ENCODE results near the gene TMEM253. TPM values are rescaled to one million over a fixed set of nuclear protein-coding genes. Genes with fewer than 3 reads are reported as not detected.

Gene TMEM253
- total and polyA plus RNA-seq, 2 donors (not counting 1 experiment from before 2014, with no cell fraction given): 0.11 TPM; not detected in 1

DNA sequence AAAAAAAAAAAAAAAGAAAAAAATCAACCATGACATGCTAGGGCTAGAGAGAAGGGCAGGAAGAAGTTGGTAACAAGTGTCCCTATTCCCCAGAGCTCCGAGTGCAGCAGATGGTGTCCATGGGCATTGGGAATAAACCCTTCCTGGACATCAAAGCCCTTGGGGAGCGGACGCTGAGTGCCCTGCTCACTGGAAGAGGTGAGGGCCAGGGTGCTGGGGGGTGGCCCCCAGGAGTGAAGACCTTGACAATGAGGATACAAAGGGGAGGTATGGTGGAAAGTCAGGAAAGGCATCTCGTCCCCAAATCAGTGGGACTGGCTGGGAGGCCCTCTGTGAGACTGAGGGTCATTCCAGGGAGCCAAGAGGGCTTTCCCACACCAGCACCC, 14.0 kb upstream of the TMEM253 start:
- Histone ChIP-seq H3K9ac (ENCODE audit: insufficient read depth, low read length) (peak overlapping the region; percentile 43), H3K36me3 (ENCODE audit: control insufficient read depth, insufficient read depth, low read length) (peaks cover 12% of the 10 kb centered on the region), H2AFZ (ENCODE audit: low read length) (no peak overlapping the region), H3K4me2 (ENCODE audit: extremely low read depth, insufficient read depth, low read length) (no peak overlapping the region), H4K20me1 (ENCODE audit: control insufficient read depth, extremely low read depth, insufficient read depth, low read length) (no peaks in the 10 kb centered on the region), H3K79me2 (ENCODE audit: control insufficient read depth, insufficient read depth, low read length) (no peaks in the 10 kb centered on the region), H3K27me3 (ENCODE audit: control insufficient read depth, insufficient read depth, low read length) (no peaks in the 10 kb centered on the region), H3K9me3 (ENCODE audit: control insufficient read depth, insufficient read depth, low read depth, low read length) (no peaks in the 10 kb centered on the region), H3K4me3 (replicated peaks in 1 of 4; ENCODE audit: control extremely low read depth in 1 of 4, insufficient read depth in 1 of 4, low read depth in 3 of 4, low read length in 4 of 4) (no peak overlapping the region), H3K27ac (ENCODE audit: insufficient read depth, low read length) (peak overlapping the region; percentile 93), H3K4me1 (ENCODE audit: control insufficient read depth, extremely low read depth, insufficient read depth, low read length) (peaks cover 11% of the 10 kb centered on the region)
- TF ChIP-seq, protein P1, sequence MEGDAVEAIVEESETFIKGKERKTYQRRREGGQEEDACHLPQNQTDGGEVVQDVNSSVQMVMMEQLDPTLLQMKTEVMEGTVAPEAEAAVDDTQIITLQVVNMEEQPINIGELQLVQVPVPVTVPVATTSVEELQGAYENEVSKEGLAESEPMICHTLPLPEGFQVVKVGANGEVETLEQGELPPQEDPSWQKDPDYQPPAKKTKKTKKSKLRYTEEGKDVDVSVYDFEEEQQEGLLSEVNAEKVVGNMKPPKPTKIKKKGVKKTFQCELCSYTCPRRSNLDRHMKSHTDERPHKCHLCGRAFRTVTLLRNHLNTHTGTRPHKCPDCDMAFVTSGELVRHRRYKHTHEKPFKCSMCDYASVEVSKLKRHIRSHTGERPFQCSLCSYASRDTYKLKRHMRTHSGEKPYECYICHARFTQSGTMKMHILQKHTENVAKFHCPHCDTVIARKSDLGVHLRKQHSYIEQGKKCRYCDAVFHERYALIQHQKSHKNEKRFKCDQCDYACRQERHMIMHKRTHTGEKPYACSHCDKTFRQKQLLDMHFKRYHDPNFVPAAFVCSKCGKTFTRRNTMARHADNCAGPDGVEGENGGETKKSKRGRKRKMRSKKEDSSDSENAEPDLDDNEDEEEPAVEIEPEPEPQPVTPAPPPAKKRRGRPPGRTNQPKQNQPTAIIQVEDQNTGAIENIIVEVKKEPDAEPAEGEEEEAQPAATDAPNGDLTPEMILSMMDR (conservative IDR thresholded peaks at IDR 0.05 in 1 of 2, IDR thresholded peaks at IDR 0.05 in 1 of 2; ENCODE audit: low read depth in 1 of 2, low read length in 2 of 2): no peak
- no peak for TF ChIP-seq EZH2 (IDR thresholded peaks at IDR 0.05; ENCODE audit: low read length, missing control alignments)
- DNase-seq (ENCODE audit: low read depth in 2 of 2): no peak

DNA sequence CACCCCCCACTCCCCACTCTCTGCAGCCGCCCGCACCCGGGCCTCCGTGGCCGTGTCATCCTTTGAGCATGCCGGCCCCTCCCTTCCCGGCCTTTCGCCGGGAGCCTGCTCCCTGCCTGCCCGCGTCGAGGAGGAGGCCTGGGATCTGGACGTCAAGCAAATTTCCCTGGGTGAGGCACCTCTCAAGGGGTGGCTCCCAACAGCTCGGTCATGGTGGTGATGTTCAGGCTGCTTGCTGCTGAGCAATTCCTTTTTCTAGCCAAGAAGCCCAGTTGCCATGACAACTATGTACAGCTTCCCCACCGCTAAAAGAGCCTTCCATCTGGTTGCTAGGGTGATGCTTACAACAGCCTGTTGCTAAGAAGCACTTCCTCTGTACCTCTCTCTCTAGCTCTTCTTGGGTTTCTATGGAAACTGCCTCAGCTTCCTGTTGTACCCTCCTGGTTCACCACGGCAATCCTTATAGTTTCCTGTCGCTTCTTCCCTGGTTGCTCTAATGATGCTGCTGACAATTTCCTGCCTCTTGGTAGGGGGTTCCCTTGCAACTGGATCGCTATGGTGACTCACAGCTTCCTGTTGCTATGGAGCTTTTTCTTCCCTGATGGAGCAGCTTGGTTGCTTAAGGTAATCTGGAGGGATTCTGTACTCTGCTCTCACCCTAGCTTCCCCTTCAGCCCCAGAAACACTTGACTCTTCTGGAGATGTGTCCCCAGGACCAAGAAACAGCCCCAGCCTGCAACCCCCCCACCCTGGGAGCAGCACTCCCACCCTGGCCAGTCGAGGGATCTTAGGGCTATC, 13.4 kb upstream of the TMEM253 start:
- H3K9ac ChIP-seq (ENCODE audit: insufficient read depth, low read length): peak overlapping the region; percentile 43
- DNase-seq (ENCODE audit: low read depth in 2 of 2): peak; percentile 94 to 96
- H3K4me1 ChIP-seq (ENCODE audit: control insufficient read depth, extremely low read depth, insufficient read depth, low read length): peaks cover 11% of the 10 kb centered on the region
- no peak overlapping the region for H2AFZ ChIP-seq (ENCODE audit: low read length)
- no peaks in the 10 kb centered on the region for H3K79me2 ChIP-seq (ENCODE audit: control insufficient read depth, insufficient read depth, low read length)
- no peak for TF ChIP-seq EZH2 (IDR thresholded peaks at IDR 0.05; ENCODE audit: low read length, missing control alignments)
- TF ChIP-seq, protein P1 (conservative IDR thresholded peaks at IDR 0.05 in 1 of 2, IDR thresholded peaks at IDR 0.05 in 1 of 2; ENCODE audit: low read depth in 1 of 2, low read length in 2 of 2): no peak
- H3K27me3 ChIP-seq (ENCODE audit: control insufficient read depth, insufficient read depth, low read length): no peaks in the 10 kb centered on the region
- H4K20me1 ChIP-seq (ENCODE audit: control insufficient read depth, extremely low read depth, insufficient read depth, low read length): no peaks in the 10 kb centered on the region
- no peak overlapping the region for H3K4me3 ChIP-seq (replicated peaks in 1 of 4; ENCODE audit: control extremely low read depth in 1 of 4, insufficient read depth in 1 of 4, low read depth in 3 of 4, low read length in 4 of 4)
- H3K4me2 ChIP-seq (ENCODE audit: extremely low read depth, insufficient read depth, low read length): no peak overlapping the region
- H3K27ac ChIP-seq (ENCODE audit: insufficient read depth, low read length): peak overlapping the region; percentile 93
- no peaks in the 10 kb centered on the region for H3K9me3 ChIP-seq (ENCODE audit: control insufficient read depth, insufficient read depth, low read depth, low read length)
- H3K36me3 ChIP-seq (ENCODE audit: control insufficient read depth, insufficient read depth, low read length): peaks cover 11% of the 10 kb centered on the region

DNA sequence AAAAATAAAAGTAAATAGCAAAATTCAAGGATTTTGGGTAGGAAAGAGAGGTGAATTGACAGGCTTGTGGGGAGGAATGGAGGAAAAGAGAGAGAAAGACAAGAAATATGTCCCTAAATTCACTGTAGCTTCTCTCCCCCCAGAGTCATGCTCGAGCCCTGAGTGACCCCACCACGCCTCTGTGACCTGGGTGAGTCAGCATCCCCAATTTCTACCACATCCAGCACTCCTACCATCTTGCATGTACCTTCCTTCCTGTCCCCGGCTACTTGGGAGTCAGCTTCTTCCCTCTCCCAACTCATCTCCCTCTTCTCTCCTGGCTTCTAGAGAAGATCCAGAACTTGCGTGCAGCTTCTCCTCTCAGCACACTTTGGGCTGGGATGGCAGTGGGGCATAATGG, 12.2 kb upstream of the TMEM253 start:
- peaks cover 11% of the 10 kb centered on the region for H3K4me1 ChIP-seq (ENCODE audit: control insufficient read depth, extremely low read depth, insufficient read depth, low read length)
- H3K79me2 ChIP-seq (ENCODE audit: control insufficient read depth, insufficient read depth, low read length): no peaks in the 10 kb centered on the region
- H3K9me3 ChIP-seq (ENCODE audit: control insufficient read depth, insufficient read depth, low read depth, low read length): no peaks in the 10 kb centered on the region
- H3K9ac ChIP-seq (ENCODE audit: insufficient read depth, low read length): no peak overlapping the region
- no peak overlapping the region for H3K4me3 ChIP-seq (replicated peaks in 1 of 4; ENCODE audit: control extremely low read depth in 1 of 4, insufficient read depth in 1 of 4, low read depth in 3 of 4, low read length in 4 of 4)
- no peak for DNase-seq (ENCODE audit: low read depth in 2 of 2)
- no peak overlapping the region for H2AFZ ChIP-seq (ENCODE audit: low read length)
- peak overlapping the region; percentile 93 for H3K27ac ChIP-seq (ENCODE audit: insufficient read depth, low read length)
- H3K27me3 ChIP-seq (ENCODE audit: control insufficient read depth, insufficient read depth, low read length): no peaks in the 10 kb centered on the region
- peaks cover 10% of the 10 kb centered on the region for H3K36me3 ChIP-seq (ENCODE audit: control insufficient read depth, insufficient read depth, low read length)
- no peak overlapping the region for H3K4me2 ChIP-seq (ENCODE audit: extremely low read depth, insufficient read depth, low read length)
- no peaks in the 10 kb centered on the region for H4K20me1 ChIP-seq (ENCODE audit: control insufficient read depth, extremely low read depth, insufficient read depth, low read length)
- TF ChIP-seq, protein P1 (conservative IDR thresholded peaks at IDR 0.05 in 1 of 2, IDR thresholded peaks at IDR 0.05 in 1 of 2; ENCODE audit: low read depth in 1 of 2, low read length in 2 of 2): no peak
- no peak for TF ChIP-seq EZH2 (IDR thresholded peaks at IDR 0.05; ENCODE audit: low read length, missing control alignments)
